MM.1S (cell line): Measurements from ENCODE around the gene STC2.

Experiments
- CTCF ChIP-seq: fragments of 300-600 bp; sonication (generic); IDR thresholded peaks from 2 replicates; pipeline ENCODE4 v1.5.1; 2016; ENCODE audit warnings: antibody characterized with exemption, low read length, mixed read lengths
- EZH2 ChIP-seq: fragments of 300-600 bp; sonication (generic); optimal IDR thresholded peaks from 2 replicates; pipeline ENCODE3; 2017; ENCODE audit warnings: low read depth, mild to moderate bottlenecking, antibody characterized with exemption, low read length, mixed read lengths
- EZH2phosphoT487 ChIP-seq: fragments of 300-600 bp; sonication (generic); IDR thresholded peaks from 2 replicates; pipeline ENCODE4 v1.6.1; 2018; ENCODE audit warnings: antibody characterized with exemption, low read length

DNA sequence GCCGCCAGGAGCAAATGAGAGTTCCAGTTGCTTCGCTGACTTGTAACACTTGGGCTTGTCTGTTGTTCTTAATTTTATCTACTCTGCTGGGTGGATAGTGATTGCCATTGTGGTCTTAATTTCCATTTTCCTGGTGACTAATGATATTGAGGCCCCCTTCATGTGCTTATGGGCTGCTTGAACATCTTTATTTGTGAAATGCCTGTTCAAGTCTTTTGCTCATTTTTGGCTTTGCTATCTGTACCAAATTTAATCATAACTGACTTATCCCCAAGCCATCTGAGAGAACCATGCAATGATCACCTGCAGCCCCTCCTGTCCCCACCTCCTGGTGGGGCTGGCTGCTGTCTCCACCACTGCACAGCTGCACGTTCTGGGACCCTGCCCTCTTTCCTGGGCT lies 20.5 kb downstream of the STC2 start:
- TF ChIP-seq CTCF (no peak), EZH2 (no peak), EZH2phosphoT487 (no peak)
